Ecto neural progenitor cell (in vitro differentiated cells): ENCODE results near the gene CXCL9.
"Not testable (repeated sequence)": the region's sequence is repeated elsewhere in the genome, so short reads cannot be mapped to it uniquely, and the experiment has no call there.

ENCODE experiments used
- DNase-seq: peaks from one replicate; pipeline ENCODE4 v3.0.0-alpha.2; 2018; ENCODE audit warnings: low spot score

CXCL9 gene

DNA sequence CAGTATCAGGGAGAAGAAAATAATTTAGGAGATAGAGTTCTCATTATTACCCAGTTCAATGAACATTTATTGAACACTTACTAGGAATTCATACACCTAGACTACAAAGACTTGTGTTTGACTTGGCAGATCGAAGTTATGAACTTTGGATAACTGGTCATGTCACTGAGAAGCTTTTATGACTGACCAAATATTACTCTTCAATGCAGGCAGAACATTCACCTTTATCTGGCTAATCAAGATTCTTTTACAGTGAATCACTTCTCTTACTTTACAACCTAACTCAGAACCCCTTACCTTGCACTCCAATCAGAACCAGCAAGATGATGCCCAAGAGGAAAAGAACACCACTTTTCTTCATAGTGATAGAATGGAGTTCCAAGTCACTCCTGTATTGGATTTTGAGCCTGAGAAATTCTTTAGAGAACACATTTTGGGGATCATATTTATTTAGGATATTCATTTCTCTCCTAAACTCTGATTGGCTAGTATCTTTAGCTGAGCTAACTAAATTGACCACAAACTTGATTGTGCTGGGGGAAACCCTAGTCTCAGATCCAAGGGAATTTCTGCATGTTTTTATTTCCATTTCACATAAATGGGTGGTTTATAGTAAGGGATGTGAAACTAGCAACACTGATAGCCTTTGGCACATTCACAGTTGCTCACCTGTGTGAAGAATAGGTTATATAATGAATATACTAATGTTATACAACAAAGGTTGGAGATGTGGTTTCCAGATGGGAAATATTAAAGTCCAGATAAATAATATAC, at the start of gene CXCL9:
Gene CXCL9, minus strand, starts transcription at position 421 of the 774 bp plus-strand sequence. Its CDS starts 60 bp downstream, at position 361.
- no peak for DNase-seq

GRCh38 chr4:76055421-76055820, 48.1 kb upstream of the CXCL9 start:
- DNase-seq: no peak

- no peak for DNase-seq
These were observed 47.7 kb upstream of the CXCL9 start for GRCh38 chr4:76055016-76055415.

GRCh38 chr4:76053730-76054129, 46.4 kb upstream of the CXCL9 start:
- DNase-seq: no peak

DNA sequence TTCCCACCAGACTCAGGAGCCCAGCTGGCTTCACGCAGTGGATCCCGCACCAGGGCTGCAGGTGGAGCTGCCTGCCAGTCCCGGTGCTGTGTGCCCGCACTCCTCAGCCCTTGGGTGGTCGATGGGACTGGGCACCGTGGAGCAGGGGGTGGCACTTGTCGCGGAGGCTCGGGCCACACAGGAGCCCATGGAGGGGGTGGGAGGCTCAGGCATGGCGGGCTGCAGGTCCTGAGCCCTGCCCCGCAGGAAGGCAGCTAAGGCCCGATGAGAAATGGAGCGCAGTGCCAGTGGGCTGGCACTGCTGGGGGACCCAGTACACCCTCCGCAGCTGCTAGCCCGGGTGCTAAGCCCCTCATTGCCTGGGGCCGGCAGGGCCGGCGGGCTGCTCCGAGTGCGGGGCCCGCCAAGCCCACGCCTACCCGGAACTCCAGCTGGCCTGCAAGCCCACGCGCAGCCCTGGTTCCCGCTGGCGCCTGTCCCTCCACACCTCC, 43.3 kb upstream of the CXCL9 start:
- not testable (repeated sequence) for DNase-seq

GRCh38 chr4:76049860-76050416, 42.6 kb upstream of the CXCL9 start:
- DNase-seq: not testable (repeated sequence)

DNA sequence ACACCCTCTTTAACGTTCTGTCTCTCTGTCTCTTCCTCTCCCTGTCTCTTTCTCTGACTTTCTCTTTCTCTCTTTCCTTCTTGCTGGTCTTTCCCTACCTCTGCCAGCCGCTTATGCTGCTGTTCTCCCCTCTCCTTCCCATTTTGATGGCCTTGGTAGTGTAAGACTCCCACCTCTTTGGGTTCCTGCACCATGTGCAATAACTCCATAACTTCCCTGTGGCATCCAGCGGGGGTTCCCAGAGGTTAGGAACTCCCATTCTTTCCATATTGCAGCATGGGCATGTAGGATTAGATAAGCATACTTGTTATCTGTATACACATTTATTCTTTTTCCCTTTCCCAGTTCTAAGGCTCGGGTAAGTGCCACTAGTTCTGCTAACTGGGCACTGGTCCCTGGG, 37.4 kb upstream of the CXCL9 start:
- DNase-seq: not testable (repeated sequence)

- DNase-seq: not testable (repeated sequence)
These were observed 36.0 kb upstream of the CXCL9 start for GRCh38 chr4:76043306-76043705.

GRCh38 chr4:76042241-76042998, 35.1 kb upstream of the CXCL9 start:
- DNase-seq: not testable (repeated sequence)

DNA sequence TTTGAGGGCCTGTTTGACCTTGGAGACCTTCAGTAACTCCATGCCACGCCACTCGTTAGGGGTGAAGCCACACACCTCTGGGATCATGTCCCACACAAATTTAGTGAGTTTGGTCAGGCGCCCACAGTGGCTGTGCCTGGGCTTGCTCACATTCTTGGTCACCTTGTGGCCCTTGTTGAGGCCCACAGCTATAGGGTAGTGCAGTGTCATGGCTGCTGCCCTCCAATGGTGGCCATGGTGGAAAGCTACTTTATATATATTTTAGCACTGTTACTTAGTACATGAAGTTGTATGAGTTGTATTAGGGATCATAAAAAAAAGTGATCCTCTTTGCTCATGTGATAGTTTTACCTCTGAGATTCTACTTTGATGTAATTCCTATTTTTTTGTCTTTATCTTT, 29.5 kb upstream of the CXCL9 start:
- DNase-seq: no peak

DNA sequence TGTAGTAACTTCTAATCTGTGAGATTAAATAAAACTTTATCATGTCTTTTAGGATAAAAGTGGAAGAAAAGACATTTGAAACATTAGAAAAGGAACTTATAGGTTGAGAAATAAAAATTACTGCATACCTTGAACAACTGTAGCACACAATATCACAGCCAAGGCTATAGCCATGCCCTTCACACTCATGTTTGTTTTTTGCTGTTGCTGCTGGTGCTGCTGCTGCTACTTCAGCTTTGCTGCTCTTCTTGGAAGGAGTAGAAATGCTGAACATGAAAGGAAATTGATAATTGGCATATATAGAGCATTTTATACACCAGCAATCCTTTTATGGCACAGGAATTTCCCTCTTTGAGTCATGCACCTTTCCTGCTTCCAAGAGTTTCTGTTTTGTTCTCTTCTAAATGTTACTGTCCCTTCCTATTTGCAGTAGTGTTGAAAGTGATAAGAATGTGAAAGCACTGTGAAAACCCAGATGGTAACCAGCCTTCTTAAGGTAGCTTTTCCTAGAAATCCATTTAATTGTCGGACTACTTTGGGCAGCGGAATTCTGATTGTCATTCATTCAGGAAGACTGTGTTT, 28.6 kb upstream of the CXCL9 start, which contains the start of gene CXCL11:
Gene CXCL11, minus strand, starts transcription at position 272 of the 582 bp plus-strand sequence. Its CDS starts 83 bp downstream, at position 189.
- DNase-seq: no peak

DNA sequence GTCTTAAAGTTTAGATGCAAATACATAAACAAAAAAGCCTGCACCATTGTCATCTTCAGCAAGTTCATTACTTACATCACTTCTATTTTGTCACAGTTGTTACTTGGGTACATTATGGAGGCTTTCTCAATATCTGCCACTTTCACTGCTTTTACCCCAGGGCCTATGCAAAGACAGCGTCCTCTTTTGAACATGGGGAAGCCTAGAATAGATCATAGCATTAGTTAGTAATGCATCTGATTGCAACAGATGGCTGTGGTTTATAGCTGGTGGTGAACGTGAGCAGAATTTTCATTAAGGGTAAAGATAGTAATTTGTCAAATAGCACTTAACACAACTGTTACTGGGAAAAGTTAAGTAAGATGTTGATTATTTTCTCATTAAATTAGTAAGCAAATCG, 27.8 kb upstream of the CXCL9 start:
- DNase-seq: no peak

DNA sequence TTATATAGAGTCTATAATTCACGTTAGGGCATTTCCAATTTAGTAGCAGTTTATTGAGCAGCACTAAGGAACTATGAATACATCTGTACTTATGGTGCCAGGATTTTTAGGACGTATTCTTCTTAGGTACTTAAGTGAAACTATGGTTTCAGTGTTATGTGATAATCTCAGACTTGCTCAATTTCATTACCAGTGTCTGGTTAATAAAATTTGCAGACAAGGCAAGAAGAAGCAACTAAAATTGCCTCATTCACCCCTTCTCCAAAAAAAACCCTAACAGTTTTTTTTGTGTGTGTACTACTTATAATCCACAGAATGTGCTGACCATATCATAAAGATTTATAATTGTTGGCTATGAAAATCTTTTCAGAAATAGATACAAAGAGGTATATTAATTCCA, 22.0 kb upstream of the CXCL9 start:
- no peak for DNase-seq

- no peak for DNase-seq
These were observed 21.0 kb upstream of the CXCL9 start for GRCh38 chr4:76028350-76028765.

DNA sequence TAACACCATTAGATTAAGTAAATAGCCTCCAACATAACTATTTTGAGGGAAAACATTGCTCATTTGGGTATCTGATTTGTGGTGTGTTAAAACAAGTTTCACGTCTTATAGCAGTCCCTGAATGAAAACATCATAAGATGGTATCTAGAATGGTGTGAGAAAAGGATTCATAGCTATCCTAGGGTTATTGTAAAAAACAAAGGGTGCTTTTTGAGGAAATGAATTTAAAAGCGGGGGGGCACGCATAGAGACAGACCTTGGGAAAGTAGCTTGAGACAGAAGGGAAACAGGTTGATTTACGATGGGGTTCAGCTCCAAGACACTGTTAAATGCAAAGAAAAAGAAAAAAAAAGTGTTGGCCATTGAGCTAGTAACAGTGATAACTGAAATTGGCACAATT, 16.8 kb upstream of the CXCL9 start:
- DNase-seq: no peak

- no peak for DNase-seq
These were observed 16.1 kb upstream of the CXCL9 start, which contains the start of gene CXCL10 for GRCh38 chr4:76023389-76023788. CXCL10 (minus strand) TSS chr4:76023497; CDS start chr4:76023431, 66 bp downstream.

DNA sequence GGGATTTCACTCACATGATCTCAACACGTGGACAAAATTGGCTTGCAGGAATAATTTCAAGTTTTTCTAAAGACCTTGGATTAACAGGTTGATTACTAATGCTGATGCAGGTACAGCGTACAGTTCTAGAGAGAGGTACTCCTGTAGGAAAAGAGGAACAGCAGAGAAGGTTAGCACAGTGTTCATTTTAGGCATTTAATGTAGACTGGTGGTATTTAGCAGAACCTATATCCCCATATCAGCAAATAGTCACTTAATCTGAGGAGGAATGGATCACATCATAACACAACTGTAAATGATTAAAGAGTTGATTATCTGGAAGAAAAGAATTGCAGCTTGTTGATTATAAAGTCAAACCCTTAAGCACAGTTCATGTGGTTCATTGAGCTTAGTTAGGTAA, 15.4 kb upstream of the CXCL9 start:
- no peak for DNase-seq

DNA sequence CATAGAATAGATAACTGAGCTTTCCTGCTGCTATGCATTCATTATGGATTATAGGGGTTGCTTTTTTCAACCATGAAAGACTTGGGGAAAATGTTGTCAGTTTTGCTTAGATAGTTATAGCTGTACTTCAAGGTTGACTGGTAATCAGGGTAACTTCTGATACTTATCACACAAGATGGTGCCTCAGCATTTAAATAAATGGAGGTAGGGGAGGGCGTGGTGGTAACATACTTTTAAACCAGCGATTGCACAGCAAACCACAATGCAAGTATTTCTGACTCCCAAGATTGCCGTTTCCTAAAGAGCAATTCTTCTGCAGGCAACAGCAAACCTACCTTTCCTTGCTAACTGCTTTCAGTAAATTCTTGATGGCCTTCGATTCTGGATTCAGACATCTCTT, 14.7 kb upstream of the CXCL9 start:
- no peak for DNase-seq

DNA sequence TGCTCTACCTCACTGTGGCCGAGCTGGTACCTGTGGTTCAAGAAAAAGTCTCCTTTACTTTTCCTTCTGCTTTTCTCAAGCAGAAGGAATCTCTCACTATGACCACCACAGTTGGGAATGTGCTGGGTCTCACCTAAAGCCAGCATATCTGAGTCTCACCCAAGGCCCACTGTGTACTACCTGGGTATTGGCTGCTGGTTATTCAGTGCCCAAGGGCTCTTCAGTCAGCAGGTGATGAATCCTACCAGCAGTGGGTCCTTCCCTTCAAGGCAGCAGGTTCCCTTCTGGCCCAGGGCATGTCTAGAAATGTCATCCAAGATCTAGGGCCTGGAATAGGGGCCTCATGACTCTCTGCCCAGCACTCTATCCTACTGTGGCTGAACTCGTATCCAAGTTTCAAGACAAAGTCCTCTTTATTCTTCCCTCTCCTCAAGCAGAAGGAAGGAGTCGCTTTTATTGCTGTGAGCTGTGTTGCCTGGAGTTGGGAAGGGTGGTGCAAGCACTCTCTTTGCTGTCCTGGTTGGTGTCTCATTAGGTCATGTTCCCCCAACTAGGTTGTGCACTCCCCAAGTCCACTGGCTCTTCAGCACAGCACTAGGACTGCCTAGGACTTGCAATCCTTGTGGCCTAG, 9.9 kb upstream of the CXCL9 start:
- DNase-seq: no peak

DNA sequence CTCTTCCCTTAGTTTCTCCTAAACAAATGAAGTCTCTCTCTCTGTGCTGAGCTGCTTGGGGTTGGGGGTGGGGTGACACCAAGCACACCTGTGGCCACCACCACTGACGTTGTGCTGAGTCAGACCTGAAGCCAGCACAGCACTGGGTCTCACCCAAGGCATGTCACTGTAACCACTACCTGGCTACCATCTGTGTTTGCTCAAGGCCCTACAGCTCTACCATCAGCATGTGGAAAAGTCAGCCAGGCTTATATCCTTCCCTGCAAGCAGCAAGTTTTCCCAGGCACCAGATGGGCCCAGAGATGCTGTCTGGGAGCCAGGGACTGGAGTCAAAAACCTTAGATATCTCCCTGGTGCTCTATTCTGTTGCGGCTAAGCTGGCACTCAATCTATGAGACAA, 9.1 kb upstream of the CXCL9 start:
- DNase-seq: no peak

DNA sequence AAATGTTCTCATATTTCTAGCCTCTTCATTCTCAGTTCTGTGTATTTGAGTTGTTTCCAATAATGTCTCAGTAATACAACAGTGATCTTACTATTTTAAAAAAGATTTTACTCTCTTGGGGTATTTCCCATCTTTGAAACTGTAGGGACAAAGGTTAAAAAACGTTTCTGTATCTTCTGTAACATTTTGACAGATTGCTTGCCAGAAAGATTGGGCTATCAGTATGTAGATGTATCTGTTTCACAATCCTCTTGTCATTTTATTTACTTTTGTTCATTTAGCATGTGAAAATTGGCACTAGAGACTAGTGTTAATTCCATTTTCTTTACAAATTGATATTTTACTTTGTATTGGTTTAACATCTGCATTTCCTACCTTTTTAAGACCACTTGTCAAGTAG, 6.2 kb upstream of the CXCL9 start:
- DNase-seq: no peak

DNA sequence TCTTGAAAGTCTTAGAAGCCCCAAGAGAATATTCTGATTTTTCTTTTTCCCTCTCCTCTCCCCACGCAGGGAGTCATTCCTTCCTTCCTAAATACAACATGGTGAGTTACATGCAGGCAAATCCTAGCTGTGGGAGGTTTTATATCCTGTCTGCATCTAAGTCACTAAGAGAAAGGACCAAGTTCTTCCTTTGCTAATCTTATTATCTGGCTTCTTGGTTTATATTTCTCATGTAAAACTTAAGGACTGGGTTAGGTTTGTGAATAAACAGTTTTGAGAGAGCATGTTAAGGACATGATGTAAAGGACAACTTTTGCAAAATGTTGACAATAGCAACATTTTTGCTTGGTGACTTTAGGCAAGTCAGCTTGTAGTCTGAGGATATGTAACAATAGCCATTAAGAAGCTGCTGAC, 5.1 kb upstream of the CXCL9 start:
- DNase-seq: no peak
